ENCODE measurements around the gene LAD1.

Gene LAD1

DNA sequence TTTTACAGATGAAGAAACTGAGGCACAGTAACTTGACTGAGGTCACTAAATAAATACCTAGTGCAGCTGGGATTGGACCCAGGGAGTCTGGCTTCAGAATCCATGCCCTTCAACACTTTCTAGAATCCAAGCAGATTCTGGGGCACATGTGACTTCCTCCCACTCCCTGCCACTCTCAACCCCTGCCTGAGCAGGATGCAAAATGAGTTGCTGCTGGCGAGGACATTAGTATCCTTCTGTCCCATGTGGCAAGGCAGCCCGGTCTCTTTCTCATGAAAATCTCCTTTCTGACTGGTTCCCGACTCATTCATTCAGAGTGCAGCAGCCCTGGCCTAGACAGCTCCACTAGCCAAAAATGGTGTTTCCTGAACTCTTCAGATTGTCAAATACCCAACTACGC is 50.0 kb downstream of the LAD1 start:
- DNase-seq, result peak in 18 of 56 donors; percentile 7 to 64 (median 22)

GRCh38 chr1:201348211-201348566 is 50.9 kb downstream of the LAD1 start:
- peak in 3 of 56 donors; percentile 3 to 8 (median 7) for DNase-seq

GRCh38 chr1:201347498-201348210 is 51.5 kb downstream of the LAD1 start:
- no peak for DNase-seq

GRCh38 chr1:201346987-201347386 is 52.1 kb downstream of the LAD1 start:
- DNase-seq, result no peak

GRCh38 chr1:201346337-201346939 is 52.7 kb downstream of the LAD1 start:
- peak in 2 of 56 donors; percentile 5 to 9 for DNase-seq

- DNase-seq, result no peak
Measured at GRCh38 chr1:201345081-201345355, 54.1 kb downstream of the LAD1 start.

GRCh38 chr1:201344206-201345080 is 54.7 kb downstream of the LAD1 start:
- no peak for DNase-seq

GRCh38 chr1:201341377-201341776 is 57.7 kb downstream of the LAD1 start:
- no peak for DNase-seq

DNA sequence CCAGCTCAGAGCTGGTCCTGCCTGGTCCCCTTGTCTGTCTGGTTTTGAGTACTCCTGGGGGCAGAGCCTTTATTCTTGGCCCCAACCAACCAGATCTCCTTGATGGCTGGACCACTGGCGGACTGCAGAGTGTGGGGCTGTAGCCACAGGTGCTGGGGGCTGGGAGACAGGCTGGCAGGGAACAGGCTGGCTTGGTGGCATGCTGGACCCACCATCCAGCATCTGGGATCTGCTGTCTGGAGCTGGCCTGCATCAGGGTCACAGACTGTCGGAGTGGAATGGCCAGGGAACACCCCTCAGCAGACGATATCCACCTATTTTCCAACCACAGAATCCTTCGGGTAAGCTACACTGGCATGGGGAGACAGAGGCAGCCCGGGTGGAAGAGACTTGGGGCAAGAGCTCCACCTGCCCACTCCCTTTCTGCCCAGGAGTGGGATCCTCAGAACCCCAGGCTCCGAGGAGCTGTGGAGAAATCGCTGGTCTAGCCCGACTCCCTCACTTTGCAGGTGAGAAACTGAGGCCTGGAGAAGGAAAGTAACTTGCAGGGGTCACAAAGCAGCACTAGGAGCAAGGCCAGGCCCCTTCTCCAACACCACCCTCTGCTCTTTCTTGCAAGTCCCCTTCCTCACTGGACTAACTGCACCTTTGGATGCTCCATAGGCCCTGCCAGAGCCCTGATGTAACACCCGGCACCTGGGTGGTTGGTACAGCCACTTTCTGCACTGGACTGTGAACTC is 62.2 kb downstream of the LAD1 start:
- DNase-seq, result no peak

GRCh38 chr1:201335901-201336300 is 63.2 kb downstream of the LAD1 start:
- no peak for DNase-seq

DNA sequence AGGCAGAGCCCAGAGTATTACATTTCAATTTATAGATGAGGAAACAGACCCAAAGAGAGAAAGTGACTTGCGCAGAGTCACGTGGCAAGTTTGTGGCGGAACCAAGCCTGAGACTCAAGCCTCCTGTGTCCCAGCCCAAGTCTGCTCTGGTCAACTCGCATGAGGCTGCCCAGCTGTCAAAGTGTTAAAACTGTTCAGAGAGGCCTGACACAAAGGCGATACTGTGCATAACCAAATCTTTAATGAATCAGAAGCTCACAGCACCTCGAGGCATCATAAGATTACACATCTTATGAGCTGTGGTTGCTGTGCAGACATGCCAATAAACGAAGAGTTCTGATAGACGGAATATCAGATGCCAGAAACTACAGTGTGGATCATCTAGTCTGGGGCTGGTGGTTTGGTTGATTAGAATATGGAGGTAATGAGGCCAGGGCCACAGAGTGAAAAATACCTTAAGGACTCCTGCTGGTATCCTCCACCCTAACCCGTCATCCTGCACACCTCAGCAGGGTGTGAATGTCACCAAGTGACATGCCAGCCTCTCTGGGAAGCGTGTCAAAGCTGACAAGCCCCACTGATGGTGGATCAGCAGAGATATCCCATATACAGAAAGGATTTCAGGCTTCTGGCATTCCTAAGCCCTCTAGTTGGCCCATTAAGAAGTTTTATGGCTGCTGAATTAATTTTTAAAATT is 63.8 kb downstream of the LAD1 start:
- no peak for DNase-seq

DNA sequence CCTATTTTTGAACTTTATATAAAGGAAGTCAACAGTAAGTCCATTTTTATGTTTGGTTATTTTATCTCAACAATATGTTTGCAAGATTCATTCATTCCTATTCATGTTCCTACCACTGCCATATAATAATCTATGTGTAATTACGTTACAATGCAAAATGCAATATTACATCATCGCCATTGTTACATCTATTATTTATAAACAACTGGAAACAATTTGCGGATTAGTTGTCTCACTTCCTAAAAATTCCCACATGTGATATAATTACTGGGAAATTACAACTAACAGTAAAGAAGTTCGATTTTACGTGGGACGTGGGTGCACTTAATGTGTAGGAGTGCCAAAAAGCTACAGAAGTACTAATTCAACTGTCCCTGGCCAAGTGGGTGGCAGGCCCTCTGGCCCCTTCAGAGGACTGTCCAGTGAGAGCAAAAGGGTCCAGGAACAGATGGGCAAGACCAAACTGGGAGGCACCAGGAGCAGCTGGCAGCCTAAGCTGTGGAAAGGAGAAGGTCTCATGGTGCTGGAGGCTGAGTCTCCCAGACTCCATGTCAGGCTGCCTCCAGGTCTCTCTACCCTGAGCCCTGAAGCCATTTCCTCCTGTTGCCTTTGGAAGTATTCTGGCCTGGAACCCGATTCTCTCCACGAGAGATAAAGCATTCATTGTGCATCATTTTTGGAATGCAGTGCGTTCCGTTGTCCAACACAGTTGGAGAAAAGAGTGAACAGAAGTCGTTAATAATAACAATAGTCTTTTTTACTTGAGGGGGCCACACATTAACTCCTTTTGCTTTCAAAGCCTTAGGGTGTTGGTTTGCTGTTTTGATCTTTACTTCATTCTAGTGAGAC is 64.6 kb downstream of the LAD1 start:
- DNase-seq, result no peak

- no peak for DNase-seq
Measured at GRCh38 chr1:201332616-201333335, 66.3 kb downstream of the LAD1 start.

DNA sequence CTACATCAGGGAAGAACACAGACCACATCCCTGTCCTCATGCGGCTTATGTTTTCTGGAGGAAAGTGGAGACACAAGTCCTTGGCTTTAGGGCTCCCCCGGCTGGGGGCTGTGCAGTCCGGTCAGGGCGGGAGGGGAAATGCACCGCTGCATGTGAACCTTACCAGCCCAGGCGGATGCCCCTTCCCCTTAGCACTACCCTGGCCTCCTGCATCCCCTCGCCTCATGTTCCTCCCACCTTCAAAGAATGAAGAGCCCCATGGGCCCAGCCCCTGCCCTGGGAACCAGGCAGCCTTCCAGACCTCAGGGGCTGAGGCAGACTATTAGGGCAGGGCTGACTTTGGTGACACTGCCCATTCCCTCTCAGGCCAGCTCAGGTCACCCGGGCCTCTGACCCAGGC is 67.1 kb downstream of the LAD1 start:
- DNase-seq, result no peak

GRCh38 chr1:201331166-201331565 is 68.0 kb downstream of the LAD1 start:
- DNase-seq, result no peak
